ENCODE data around the gene POLR3H.
"Not testable (repeated sequence)": the region's sequence is repeated elsewhere in the genome, so short reads cannot be mapped to it uniquely, and the experiment has no call there.

The POLR3H gene

DNA sequence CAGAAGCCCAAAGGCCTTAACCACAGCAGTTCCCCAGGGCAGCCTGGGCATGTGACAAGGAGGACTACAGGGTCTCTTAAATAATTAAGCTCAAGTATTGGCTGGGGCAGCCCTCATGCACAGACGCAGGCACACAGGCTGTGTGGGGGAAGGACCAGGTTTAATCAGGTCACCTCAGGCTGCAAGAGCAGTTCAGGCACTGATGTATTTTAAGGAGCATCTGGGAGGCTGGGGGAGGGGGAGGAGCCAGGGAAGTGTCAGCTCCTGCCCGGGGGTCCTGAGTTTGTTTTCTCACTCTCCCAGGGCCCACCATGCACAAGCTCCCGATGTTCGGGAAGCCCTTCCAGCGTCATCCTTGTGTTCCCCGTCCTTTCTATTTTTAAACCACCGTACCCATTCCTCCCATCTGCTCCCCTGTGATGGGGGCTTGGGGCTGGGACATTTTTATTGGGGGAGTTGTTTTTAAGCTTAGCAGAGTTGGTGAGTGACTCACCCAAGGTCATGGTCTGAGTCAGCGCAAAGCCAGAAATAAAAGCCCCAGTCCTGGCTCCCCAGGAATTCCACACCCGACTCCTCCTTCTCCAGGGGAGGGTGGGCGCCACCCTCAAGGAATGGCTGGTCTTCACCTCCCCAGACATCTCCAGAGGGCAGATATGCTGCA, 18.9 kb upstream of the POLR3H start:
- peak; percentile 93 for DNase-seq

DNA sequence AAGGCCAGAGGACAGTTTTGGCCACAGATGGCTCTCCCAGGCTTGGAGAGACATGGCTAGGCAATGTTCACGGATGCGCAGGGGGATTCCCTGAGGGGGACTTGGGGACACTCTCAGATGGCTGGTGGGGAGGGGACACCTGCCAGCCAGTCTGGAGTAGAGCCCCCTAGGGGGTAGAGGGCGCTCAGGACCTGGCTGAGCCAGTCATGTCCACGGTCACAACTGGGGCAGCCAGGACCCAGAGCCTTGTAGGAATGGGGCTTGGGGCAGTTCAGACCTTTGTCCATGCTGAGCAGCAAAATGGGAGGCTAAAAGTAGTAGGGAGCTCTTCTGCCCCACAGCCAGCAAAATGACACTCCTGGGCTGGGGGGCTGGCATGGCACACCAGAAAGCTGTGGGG, 18.2 kb upstream of the POLR3H start:
- no peak for DNase-seq

DNA sequence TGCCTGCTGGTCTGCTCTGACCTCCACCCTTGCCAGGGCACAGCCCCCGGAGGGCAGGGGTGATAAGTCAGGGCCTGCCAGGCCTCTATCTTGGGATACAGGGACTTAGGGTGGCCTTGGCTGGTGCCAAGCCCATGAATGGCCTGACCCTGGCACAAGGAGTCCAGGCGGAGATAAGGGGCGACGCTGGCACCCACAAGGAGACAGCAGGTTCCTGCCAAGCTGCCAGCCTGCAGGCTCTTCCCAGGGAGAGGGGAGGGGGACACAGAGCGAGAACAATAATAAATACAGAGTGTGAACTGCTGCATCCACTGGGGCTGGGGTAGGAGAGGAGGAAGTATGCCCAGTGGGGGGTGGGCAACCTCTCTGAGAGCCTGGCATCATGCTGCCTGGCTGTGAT, 17.5 kb upstream of the POLR3H start:
- DNase-seq, result no peak

DNA sequence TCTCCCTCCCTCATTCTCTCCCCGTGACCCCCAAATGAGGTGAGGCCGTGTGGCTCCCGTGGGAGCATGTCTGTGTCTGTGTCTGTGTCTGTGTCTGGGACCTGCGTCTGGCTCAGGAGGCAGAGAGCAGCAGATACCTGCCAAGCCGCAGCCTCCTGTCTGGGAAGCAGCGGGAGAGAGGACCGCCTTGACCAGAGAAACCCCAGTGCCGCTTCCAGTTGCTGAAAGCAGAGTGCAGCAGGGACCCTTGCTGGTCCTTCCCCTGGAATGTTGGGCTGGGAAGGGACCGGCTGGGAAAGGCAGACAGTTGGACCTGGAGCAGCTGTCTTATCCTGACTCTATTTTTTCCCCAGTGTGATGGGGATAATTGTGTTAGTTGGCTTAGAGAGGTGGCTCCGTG, 17.1 kb upstream of the POLR3H start:
- DNase-seq, result peak; percentile 20

DNA sequence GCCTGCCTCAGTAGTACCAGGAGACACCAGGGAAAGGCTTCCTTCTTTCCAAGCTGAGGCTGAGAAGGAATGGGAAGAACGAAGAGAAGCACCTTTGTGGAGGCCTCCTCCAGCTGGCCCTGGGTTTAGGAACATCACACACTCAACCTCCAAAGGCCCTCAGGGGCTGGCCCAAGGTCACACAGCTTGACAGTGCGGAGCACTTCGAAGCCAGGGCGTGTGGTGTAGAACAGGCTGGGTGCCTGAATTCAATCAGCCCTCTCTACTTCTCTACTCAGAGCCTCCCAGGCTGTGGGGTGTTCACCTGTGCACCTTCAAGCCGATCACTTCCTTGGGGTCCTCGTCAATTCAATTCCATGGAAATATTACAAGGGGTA, 15.8 kb upstream of the POLR3H start:
- no peak for DNase-seq

DNA sequence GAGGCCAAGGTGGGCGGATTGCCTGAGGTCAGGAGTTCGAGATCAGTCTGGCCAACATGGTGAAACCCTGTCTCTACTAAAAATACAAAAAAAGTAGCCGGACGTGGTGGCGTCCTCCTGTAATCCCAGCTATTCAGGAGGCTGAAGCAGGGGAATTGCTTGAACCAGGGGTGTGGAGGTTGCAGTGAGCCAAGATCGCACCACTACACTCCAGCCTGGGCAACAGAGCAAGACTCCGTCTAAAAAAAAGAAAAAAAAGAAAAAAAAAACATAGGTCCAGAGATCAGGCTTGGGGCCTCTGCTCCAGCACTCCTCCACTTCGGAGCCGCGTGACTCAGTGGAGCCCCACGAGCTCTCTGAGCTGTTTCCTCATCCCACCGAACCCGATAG, 14.0 kb upstream of the POLR3H start:
- DNase-seq, result not testable (repeated sequence)

DNA sequence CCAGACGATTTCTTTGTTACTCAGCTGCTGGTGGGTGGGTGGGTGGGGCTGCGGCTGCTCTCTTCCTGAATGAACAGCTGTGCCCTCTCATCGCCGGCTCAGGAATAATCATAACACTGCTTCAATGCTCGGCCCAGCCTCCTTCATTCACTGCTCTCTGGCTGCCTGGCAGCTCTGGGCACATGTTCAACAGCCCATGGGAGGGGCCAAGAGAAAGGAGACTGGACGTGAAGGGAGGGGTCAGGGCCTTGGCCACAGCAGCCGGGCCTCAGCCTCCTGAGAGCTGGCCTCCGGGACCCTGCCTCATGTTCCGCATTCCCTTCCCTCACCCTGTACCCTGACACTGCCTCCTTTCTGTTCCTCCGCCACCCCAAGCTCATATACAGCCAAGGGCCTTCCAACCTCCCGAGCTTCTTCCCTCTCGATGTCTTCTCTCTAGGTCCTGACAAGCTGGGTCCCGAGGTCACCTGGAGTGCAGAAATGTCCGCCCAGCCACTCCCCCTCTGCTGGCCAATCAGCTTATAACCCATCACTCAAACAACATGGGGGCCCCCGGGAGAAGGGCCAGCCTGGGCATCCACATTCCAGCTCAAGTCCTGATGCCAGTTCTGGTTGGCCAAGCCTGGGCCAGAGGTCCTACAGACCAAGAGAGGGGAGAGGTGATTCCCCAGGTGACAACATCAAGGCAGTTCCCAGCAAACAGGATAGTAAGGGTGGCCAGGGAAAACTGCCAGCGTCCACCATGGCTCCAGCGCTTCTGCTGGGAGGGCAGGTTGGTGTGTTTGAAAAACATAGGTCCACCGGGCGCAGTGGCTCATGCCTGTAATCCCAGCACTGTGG, 13.4 kb upstream of the POLR3H start:
- peak; percentile 77 for DNase-seq

DNA sequence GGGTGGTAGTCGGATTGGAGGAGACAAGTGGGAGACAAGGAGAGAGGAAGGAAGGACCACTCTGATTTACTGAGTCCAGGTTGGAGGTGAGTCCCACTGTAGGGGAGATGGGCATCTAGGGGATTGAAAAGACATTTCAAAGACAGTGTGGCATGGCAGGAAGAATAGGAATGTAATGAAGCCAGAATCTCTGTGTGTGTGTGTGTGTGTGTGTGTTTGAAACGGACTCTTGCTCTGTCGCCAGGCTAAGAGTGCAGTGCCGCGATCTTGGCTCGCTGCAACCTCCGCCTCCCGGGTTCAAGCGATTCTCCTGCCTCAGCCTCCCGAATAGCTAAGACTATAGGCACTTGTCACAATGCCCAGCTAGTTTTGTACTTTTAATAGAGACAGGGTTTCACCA, 12.3 kb upstream of the POLR3H start:
- DNase-seq, result no peak

DNA sequence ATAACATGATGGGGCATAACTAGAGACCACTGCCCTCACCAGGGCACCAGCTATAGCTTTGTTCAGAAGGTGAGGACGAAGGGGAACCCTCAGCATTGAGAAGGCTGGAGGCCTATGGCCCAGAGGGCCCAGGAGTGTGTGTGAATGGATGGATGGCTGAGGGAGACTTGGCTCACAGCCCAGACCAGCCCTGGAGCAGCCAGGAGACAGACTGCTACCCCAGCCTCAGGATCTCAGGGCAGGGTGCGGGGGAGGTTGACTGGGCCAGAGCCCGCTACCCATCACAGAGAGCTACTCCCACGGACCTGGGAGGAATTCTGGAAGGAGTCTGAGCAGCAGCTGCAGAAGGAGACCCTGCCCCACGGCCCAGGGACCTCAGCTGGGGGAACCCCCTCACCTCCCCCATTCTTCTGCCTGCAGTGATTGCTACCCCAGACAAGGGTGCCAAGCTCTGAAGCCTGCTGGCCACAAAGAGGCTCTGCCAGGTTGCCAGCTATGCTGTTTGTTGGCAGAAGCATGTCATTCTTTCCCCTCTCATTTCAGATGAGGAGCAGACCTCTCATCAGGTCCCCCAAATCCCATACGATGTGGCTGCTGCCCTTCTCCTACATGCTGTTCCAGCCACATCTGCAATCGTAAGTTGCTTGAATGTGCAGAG, 11.2 kb upstream of the POLR3H start:
- DNase-seq, result no peak

DNA sequence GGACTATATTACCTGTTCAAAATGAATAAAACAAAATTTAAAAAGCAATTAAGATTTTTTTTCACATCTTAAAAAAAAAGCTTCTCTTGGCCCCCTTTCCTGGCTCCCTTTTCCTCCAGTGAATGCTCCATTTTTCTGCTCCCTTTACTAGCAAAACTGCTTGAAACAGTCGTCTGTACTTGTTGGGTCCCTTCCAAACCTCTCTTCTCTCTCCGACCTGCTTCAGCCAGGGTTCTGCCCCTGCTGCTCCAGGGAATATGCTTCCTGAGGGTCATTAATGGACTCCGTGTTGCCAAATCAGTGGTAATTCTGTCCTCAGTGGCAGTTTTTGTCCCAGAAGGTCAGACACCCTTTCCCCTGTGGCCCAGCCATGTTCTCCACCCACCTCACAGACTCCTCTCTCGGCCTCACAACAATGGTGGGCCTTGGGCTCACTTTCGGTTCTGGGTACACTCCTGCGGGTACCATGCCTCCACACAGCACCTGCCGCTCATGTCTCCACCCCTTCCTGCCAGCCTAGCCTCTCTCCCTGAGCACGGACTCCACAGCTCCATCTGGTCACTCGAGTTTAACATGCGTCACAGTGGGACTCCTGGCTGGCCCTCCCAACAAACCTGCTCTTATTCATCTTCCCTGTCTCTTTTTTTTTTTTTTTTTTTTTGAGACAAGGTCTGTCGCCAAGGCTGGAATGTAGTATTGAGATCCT, 7.8 kb upstream of the POLR3H start:
- DNase-seq, result no peak

DNA sequence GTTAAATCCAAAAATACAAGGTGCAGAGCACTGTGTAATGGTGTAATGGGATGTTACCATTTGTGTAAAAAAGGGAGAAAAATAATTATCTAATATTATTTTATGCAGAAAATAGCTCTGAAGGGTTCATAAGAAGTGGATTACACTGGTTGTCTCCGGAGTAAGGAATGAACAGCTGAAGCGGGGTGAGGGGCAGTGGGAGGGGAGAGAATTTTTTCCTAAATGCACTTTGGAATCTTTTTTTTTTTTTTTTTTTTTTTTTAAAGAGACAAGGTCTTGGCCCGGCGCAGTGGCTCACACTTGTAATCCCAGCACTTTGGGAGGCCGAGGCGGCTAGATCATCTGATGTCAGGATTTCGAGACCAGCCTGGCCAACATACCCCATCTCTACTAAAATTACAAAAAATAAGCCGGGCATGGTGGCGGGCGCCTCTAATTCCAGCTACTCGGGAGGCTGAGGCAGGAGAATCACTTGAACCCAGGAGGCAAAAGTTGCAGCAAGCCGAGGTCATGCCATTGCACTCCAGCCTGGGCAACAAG, 6.8 kb upstream of the POLR3H start:
- no peak for DNase-seq

DNA sequence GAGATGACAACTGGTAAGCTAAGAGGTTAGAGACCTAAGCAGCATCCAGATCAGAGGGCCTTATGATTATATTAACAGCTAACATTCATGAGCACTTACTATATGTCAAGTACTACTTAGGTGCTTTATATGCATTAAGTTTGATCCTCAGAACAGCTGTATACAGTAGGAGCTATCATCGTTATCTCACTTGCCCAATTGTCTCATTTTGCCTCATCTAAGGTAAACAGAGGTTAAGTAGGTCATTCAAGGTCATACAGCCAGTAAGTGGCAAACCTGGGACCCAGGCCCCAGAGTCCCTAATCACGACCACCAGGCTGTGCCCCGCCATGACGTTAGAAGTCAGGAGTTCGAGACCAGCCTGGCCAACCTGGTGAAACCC, 4.6 kb upstream of the POLR3H start:
- no peak for DNase-seq

DNA sequence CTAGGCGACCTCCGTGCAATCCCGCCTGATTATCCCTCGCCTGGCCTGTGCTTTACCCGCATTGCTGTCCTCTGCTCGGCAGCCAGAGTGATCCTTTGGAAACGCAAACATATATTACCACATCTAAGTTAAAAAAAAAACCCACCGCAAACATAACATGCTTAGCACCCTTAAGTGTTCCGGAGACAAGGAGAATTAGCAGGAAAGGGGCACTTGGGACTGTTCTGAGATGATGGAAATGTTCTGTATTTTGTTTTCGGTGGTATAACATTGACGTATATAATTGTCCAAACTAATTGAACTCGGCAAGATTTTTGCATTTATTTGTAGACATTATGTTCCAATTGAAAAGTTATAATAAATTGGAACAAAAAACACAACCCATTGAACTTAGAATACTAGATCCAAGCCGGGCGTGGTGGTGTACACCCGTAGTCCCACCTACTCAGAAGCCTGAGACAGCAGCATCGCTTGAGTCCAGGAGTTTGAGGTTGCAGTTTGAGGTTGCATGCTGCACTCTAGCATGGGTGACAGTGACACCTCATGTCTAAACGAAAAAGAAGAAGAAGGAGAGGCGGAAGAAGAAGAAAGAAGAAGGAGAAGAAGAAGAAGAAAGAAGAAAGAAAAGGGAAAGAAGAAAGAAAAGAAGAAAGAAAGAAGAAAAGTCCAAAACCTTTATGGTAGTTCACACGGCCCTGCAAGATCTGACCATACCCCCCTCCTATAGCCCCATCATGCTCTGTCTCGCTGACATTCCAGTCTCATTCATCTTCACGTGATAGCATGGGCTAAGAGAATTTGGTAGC, 604 bp upstream of the POLR3H start:
- no peak for DNase-seq

DNA sequence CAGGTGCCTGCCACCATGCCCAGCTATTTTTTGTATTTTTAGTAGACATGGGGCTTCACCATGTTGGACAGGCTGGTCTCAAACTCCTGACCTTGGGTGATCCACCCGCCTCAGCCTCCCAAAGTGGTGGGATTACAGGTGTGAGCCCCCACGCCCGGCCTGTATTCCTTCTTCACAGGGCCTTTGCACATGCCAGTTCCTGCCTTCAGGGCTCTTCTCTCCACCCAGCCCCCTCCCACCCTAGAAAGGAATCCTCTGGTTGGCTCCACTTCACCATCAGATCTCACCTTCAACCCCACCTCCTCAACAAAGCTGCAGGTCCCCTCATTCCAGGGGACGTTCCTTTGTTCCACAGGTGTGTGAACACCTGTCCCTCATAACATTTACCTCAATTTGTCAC, 2.0 kb downstream of the POLR3H start:
- no peak for DNase-seq

DNA sequence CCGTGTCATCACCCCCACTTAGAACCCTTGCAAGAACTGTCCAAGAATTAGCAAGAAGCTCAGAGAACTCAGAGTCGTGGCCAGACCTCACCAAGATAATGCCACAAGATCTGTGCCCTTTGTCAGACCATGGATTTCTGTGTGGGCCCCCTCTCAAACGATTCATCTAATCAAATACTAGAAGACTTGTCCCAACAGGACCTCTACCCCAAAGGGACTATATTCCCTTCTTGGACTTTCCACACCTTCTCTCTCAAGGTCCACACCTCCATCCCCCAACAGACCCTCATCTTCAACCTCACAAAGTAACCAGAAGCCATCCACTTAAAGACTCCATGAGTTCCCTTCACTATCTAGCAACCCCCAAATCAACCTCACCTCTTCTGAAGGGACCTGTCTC, 2.8 kb downstream of the POLR3H start:
- no peak for DNase-seq

DNA sequence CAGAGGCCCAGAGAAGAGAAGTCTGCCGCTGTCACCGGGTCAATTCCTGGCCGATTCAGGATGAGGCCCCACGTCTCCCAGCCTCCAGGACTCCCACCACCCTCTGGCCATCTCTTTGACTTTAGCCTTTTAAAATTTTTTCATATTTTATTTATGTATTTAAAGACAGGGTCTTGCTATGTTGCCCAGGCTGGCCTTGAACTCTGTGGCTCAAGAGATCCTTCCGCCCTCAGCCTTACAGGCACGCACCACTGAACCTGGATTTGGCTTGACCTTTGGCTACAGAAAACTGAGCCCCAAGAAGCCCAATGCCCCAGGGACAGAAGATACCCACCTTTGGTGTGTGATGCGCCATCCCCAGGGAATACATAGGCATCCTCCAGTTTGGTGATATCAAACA, 3.9 kb downstream of the POLR3H start:
- no peak for DNase-seq

DNA sequence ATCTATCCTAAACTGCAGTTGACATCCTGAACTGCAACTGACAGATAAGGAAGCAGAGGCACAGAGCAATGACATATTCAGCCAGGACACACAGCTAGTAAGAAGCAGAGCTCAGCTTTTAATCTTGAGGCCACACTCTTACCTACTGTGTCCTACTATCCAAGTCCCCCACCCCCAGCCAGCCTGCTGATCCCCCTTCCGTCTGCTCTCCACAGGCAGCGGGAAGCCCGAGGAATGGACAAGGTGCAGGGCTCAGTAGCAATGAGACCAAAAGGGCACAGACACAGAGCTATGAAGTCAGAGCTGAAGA, 4.3 kb downstream of the POLR3H start:
- DNase-seq, result no peak

DNA sequence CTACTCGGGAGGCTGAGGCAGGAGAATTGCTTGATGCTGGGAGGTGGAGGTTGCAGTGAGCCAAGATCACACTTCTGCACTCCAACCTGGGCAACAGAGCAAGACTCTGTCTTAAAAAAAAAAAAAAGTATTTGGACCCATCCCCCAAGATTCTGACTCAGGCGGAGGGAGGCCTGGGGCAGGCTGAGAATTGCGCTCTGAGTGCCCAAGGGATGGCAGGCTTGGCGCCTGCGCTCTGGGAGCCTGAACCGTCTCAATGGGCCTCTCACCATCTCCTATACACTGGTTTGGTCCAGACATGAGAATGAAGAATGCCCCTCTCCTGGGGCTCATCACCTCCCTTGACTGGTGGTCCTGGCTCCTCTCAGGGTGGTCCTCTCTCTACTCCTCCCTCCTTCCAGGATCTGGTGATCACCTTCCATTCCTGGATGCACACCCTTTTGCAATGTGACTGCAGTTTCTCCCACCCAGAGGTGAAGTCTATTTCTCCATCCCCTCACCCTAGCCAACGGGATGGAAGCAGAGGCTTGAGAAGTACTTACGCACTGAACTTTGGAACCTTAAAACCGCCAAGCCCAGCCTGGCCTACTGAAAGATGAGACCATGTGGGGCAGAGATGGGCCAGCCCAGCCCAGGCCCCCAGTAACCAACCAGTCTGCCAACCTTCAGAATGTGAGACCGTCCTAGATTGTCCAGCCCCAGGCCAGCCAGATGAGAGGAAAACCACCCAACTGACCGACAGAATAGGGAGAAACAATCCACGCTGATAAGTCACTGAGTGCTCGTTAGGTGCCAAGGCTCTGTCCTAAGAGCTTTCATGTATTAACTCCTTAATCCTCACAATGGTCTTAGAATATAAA, 4.9 kb downstream of the POLR3H start:
- DNase-seq, result no peak

DNA sequence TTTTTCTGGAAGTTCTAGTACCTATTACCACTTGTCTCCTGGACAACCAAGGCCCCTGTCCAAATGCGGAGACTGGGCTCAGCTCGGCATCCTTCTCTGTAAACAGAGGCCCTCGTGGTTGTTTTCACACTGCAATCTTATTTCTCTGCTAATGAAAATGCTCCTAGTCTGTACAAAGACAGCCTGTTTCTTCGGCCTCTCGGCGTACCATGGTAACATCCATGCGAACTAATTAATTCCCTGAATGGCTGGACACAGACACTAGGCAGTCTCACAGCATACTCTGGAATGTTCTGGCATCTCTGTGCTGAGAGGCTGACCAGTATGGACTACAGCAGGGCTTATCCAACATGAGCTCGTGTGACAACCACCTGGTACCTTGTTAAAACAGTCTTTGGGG, 5.7 kb downstream of the POLR3H start:
- DNase-seq, result no peak

DNA sequence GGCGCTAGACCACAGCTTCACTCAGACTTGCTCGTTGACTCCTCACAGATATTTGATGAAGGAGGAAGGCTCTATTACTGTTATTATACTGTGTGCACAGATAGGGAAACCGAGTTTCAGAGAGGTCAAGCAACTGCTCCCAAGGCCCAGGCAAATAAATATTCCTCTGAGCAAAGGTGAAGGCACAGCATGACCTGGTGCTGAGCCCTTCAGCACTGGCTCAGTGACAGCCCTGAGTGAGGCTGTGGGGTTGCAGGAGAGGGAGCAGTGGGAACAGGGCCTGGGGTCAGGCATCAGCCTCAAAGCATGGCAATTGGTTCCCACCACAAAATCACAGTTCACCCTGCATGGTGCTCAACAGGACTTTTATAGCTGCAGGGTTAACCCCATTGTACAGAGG, 7.1 kb downstream of the POLR3H start:
- DNase-seq, result no peak

DNA sequence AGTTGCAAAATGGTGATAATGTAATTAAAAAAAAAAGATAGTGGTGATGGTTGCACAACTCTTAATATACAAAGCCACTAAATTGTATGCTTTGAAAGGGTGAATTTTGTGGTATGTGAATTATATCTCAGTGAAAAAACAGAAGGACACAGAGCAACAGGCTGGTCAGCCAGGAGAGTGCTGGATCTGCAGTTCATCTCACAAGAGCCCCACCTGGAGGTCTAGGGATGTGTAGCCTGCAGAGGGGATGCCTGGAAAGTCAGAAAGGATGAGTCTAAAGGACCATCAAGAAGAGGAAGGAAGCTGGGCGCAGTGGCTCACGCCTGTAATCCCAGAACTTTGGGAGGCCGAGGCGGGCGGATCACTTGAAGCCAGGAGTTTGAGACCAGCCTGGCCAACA, 9.0 kb downstream of the POLR3H start:
- no peak for DNase-seq

Data from fibroblast of skin of back (primary cell).